Neuronal stem cell (in vitro differentiated cells): Measurements from ENCODE around the gene DLX1.
"Not testable (repeated sequence)": the region's sequence is repeated elsewhere in the genome, so short reads cannot be mapped to it uniquely, and the experiment has no call there.

Experiments
- DNase-seq: peaks from one replicate; pipeline ENCODE4 v3.0.0-alpha.2; 2013; ENCODE audit warnings: low spot score
- H2AFZ ChIP-seq: one replicate; pipeline ENCODE4 v1.6.1; 2013; ENCODE audit warnings: mild to moderate bottlenecking, low read length, inconsistent platforms
- H2AK5ac ChIP-seq: 2 replicates; pipeline ENCODE4 v1.6.1; 2013; ENCODE audit warnings: low read depth, mild to moderate bottlenecking, inconsistent platforms, low read length, moderate library complexity, mixed read lengths
- H2BK120ac ChIP-seq: 2 replicates; pipeline ENCODE4 v1.6.1; 2013; ENCODE audit warnings: low read depth, mild to moderate bottlenecking, inconsistent platforms, low read length, moderate library complexity, mixed read lengths
- H2BK12ac ChIP-seq: one replicate; pipeline ENCODE4 v1.6.1; 2013; ENCODE audit warnings: low read length, inconsistent platforms
- H2BK15ac ChIP-seq: 2 replicates; pipeline ENCODE4 v1.6.1; 2013; ENCODE audit warnings: mild to moderate bottlenecking, low read length, inconsistent platforms, mixed read lengths
- H2BK5ac ChIP-seq: one replicate; pipeline ENCODE4 v1.6.1; 2013; ENCODE audit warnings: inconsistent platforms, mild to moderate bottlenecking, low read length, moderate library complexity
- H3K14ac ChIP-seq: one replicate; pipeline ENCODE4 v1.6.1; 2013; ENCODE audit warnings: low read length, inconsistent platforms
- H3K18ac ChIP-seq: 2 replicates; pipeline ENCODE4 v1.6.1; 2013; ENCODE audit warnings: low read length, inconsistent platforms
- H3K23ac ChIP-seq: 2 replicates; pipeline ENCODE4 v1.6.1; 2013; ENCODE audit warnings: low read depth, mild to moderate bottlenecking, mixed read lengths, low read length, inconsistent platforms; ENCODE audit not compliant: poor library complexity
- H3K27ac ChIP-seq: replicated peaks from 3 replicates; pipeline ENCODE4 v1.5.1; 2013; ENCODE audit warnings: low read length, inconsistent platforms
- H3K27me3 ChIP-seq, 3 experiments: 2 replicates each; pipeline ENCODE4 v1.6.1; 2013; ENCODE audit warnings: low read length in 3 of 3, mild to moderate bottlenecking in 2 of 3, inconsistent platforms in 1 of 3, low read depth in 1 of 3, mixed read lengths in 1 of 3, moderate library complexity in 1 of 3; ENCODE audit not compliant: control insufficient read depth in 3 of 3, insufficient read depth in 3 of 3
- H3K36me3 ChIP-seq, 2 donors: replicated peaks in 1 of 2; 2 replicates each; pipeline ENCODE4 v1.6.1; 2013; ENCODE audit warnings: low read length in 2 of 2; ENCODE audit not compliant: control insufficient read depth in 2 of 2, insufficient read depth in 2 of 2
- H3K4ac ChIP-seq: 2 replicates; pipeline ENCODE4 v1.6.1; 2013; ENCODE audit warnings: inconsistent platforms, mild to moderate bottlenecking, low read length, moderate library complexity
- H3K4me1 ChIP-seq, 2 donors: 1 replicate in 1 of 2; 2 replicates in 1 of 2; pipeline ENCODE4 v1.6.1; 2013; ENCODE audit warnings: low read length in 2 of 2, low read depth in 1 of 2; ENCODE audit not compliant: control insufficient read depth in 2 of 2, insufficient read depth in 1 of 2
- H3K4me2 ChIP-seq: one replicate; pipeline ENCODE4 v1.6.1; 2013; ENCODE audit warnings: mild to moderate bottlenecking, low read length, inconsistent platforms; ENCODE audit not compliant: insufficient read depth, poor library complexity, severe bottlenecking
- H3K4me3 ChIP-seq, 2 donors: 2 replicates each; pipeline ENCODE4 v1.5.1; 2013; ENCODE audit warnings: low read length in 2 of 2, mild to moderate bottlenecking in 2 of 2, inconsistent platforms in 1 of 2, moderate library complexity in 1 of 2
- H3K79me1 ChIP-seq: one replicate; pipeline ENCODE4 v1.6.1; 2013; ENCODE audit warnings: low read depth, mild to moderate bottlenecking, inconsistent platforms, low read length, moderate library complexity
- H3K9ac ChIP-seq: one replicate; pipeline ENCODE4 v1.6.1; 2013; ENCODE audit warnings: mild to moderate bottlenecking, low read depth, low read length, inconsistent platforms; ENCODE audit not compliant: poor library complexity
- H3K9me3 ChIP-seq, 2 donors: replicated peaks in 1 of 2; 2 replicates each; pipeline versions ENCODE3 to v1.6.1; 2013; ENCODE audit warnings: low read length in 2 of 2, mild to moderate bottlenecking in 2 of 2, inconsistent platforms in 1 of 2, low read depth in 1 of 2, mixed read lengths in 1 of 2, moderate library complexity in 1 of 2; ENCODE audit not compliant: control insufficient read depth in 2 of 2, insufficient read depth in 1 of 2
- H4K8ac ChIP-seq: one replicate; pipeline ENCODE4 v1.6.1; 2013; ENCODE audit warnings: low read depth, mild to moderate bottlenecking, inconsistent platforms, low read length, moderate library complexity
- H4K91ac ChIP-seq: one replicate; pipeline ENCODE4 v1.6.1; 2013; ENCODE audit warnings: low read length, low read depth, mild to moderate bottlenecking, inconsistent platforms; ENCODE audit not compliant: poor library complexity
- WGBS, 2 donors: extraction: QIAGEN DNeasy Blood & Tissue Kit; methylation state at CpG; one replicate each; pipeline ENCODE4 v1.1.7; 2013; ENCODE audit warnings: missing lambda C conversion rate in 2 of 2, mixed read lengths in 1 of 2; ENCODE audit not compliant: insufficient read length in 2 of 2, insufficient replicate concordance in 1 of 2; ENCODE audit errors: extremely low coverage in 2 of 2; 5-methylcytosine and 5-hydroxymethylcytosine counted together

Gene DLX1

DNA sequence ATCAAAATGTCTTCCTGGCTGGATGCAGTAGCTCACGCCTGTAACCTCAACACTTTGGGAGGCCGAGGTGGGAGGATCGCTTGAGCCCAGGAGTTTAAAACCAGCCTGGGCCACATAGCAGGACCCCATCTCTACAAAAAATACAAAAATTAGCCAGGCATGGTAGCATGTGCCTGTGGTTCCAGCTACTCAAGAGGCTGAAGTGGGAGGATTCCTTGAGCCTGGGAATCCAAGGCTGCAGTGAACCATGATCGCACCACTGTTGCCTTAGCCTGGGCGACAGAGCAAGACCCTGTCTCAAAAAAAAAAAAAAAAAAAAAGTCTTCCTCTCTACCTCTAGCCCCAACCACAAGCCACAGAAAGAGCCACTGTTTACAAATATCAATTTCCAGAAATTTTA lies 25.2 kb upstream of the DLX1 start:
- WGBS, 2 donors = no CpG with 5 or more reads among the region's 5 CpGs
- not testable (repeated sequence) for H3K27ac ChIP-seq, H3K27me3 ChIP-seq, H3K4me1 ChIP-seq, H3K36me3 ChIP-seq, H2BK5ac ChIP-seq, H3K23ac ChIP-seq, H3K4ac ChIP-seq, H2BK12ac ChIP-seq, H3K9ac ChIP-seq, H3K9me3 ChIP-seq, H3K18ac ChIP-seq, H3K14ac ChIP-seq, H2BK15ac ChIP-seq, H2AK5ac ChIP-seq, H3K79me1 ChIP-seq, DNase-seq, H2BK120ac ChIP-seq, H3K4me3 ChIP-seq, H3K4me2 ChIP-seq, H2AFZ ChIP-seq, H4K91ac ChIP-seq, H4K8ac ChIP-seq

DNA sequence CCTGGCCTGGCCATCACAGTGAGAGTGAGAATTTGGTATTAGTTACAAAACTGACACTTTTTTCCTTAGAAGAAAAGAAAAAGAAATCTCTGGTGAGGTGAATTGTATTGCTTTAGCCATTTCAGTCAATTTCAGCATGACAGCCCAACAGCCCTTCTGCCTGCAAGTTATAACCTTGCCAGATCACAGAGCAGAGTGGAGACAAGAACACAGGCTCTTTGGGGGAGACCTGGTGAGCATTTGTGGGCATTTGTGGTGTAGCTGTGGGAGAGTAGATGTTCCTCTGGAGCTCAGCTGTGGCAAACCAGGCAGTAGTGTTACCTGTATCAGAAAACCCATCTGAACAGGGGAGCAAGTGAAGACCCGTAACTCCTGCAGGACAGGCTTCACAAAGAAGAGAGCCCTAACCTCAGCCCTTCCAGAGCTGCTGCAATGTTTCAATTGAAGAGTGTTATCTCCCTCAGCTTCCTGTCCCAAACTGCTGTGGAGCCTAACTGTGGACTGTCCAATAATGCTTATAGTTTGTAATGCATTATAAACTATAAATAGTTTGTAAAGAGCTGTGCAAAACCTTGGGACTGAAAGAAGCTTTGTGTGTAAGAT lies 22.8 kb upstream of the DLX1 start:
- H3K4ac ChIP-seq = no peak overlapping the region
- no peak overlapping the region for H2BK12ac ChIP-seq
- no peak overlapping the region for H3K27ac ChIP-seq
- H3K4me3 ChIP-seq = no peak overlapping the region
- no peak overlapping the region for H3K23ac ChIP-seq
- no peak overlapping the region for H3K9ac ChIP-seq
- no peaks in the 10 kb centered on the region for H3K36me3 ChIP-seq
- no peak overlapping the region for H4K91ac ChIP-seq
- WGBS, 2 donors = no CpG with 5 or more reads among the region's 1 CpG
- H3K4me1 ChIP-seq = peaks cover 0 to 9% of the 10 kb centered on the region in 2 donors
- H3K9me3 ChIP-seq = no peaks in the 10 kb centered on the region
- H3K79me1 ChIP-seq = no peaks in the 10 kb centered on the region
- no peak overlapping the region for H2BK5ac ChIP-seq
- no peak overlapping the region for H3K14ac ChIP-seq
- H2BK120ac ChIP-seq = no peak overlapping the region
- H3K18ac ChIP-seq = no peak overlapping the region
- no peak overlapping the region for H2AK5ac ChIP-seq
- no peak for DNase-seq
- H2AFZ ChIP-seq = no peak overlapping the region
- no peak overlapping the region for H3K4me2 ChIP-seq
- no peak overlapping the region for H2BK15ac ChIP-seq
- no peaks in the 10 kb centered on the region for H3K27me3 ChIP-seq
- H4K8ac ChIP-seq = no peak overlapping the region

DNA sequence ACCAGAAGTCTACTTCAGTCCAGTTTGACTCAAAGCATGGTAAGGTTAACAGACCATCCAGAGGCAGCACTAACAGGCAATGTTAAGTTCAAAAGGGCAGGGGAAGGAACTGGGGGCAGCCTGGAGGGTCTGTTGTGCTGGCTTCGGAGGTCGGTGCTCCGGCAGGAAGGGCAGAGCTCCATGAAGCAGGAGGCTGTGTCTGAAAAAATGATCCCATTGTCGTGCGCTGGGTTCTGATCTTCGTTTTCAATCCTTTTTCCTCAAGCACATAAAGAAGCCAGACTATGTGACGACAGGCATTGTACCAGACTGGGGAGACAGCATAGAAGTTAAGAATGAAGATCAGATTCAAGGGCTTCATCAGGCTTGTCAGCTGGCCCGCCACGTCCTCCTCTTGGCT lies 21.9 kb upstream of the DLX1 start:
- no peak overlapping the region for H2BK120ac ChIP-seq
- H3K4me1 ChIP-seq = peaks cover 0 to 9% of the 10 kb centered on the region in 2 donors
- no peak overlapping the region for H2BK5ac ChIP-seq
- no peak overlapping the region for H2AFZ ChIP-seq
- no peak overlapping the region for H4K91ac ChIP-seq
- no peak overlapping the region for H4K8ac ChIP-seq
- no peak overlapping the region for H2BK12ac ChIP-seq
- H3K14ac ChIP-seq = no peak overlapping the region
- H3K27ac ChIP-seq = no peak overlapping the region
- H3K4me3 ChIP-seq = no peak overlapping the region
- no peak overlapping the region for H3K4me2 ChIP-seq
- no peak overlapping the region for H3K9ac ChIP-seq
- no peak overlapping the region for H3K18ac ChIP-seq
- no CpG with 5 or more reads among the region's 9 CpGs for WGBS, 2 donors
- no peak overlapping the region for H2BK15ac ChIP-seq
- H3K36me3 ChIP-seq = no peaks in the 10 kb centered on the region
- H3K4ac ChIP-seq = no peak overlapping the region
- no peak overlapping the region for H2AK5ac ChIP-seq
- H3K23ac ChIP-seq = no peak overlapping the region
- no peak for DNase-seq
- H3K27me3 ChIP-seq = no peaks in the 10 kb centered on the region
- no peaks in the 10 kb centered on the region for H3K9me3 ChIP-seq
- H3K79me1 ChIP-seq = no peaks in the 10 kb centered on the region

DNA sequence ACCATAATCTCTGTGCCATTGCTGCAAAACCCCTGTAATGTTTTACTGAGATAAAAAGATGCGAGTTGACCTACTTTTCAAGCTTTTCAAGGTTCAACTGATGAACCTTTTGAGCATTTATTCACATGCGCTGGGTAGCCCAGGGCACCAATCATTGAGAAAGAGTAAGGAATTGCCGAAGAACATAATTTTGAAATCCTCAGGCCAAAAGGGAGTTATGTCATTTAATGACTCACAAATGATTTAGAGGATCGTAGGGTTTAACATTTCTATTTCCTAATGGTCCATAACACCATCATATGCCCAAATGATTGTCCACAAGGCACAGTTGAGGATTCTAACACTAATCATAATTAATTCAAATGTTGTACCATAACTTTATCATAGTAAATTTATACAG lies 20.2 kb upstream of the DLX1 start:
- Histone ChIP-seq H3K9ac (no peak overlapping the region), H2BK120ac (no peak overlapping the region), H3K4me1 (peaks cover 0 to 9% of the 10 kb centered on the region in 2 donors), H4K91ac (no peak overlapping the region), H3K9me3 (no peaks in the 10 kb centered on the region), H2BK5ac (no peak overlapping the region), H3K27me3 (no peaks in the 10 kb centered on the region), H3K14ac (no peak overlapping the region), H3K79me1 (no peaks in the 10 kb centered on the region), H3K4ac (no peak overlapping the region), H3K36me3 (no peaks in the 10 kb centered on the region), H3K23ac (no peak overlapping the region), H3K4me3 (no peak overlapping the region), H2BK15ac (no peak overlapping the region), H3K27ac (no peak overlapping the region), H2AFZ (no peak overlapping the region), H2AK5ac (no peak overlapping the region), H3K4me2 (no peak overlapping the region), H2BK12ac (no peak overlapping the region), H4K8ac (no peak overlapping the region), H3K18ac (no peak overlapping the region)
- WGBS, 2 donors = no CpG with 5 or more reads among the region's 4 CpGs
- DNase-seq = no peak
